ENCODE data around the gene NPW. TPM values are rescaled to one million over a fixed set of nuclear protein-coding genes. Genes with fewer than 3 reads are reported as not detected.

NPW gene
- total and polyA plus RNA-seq, 9 of the 15 experiments (the other 6 are each of a cell fraction or from before 2014, with no cell fraction given), result 0.14 to 4.0 (median 2.6) TPM; not detected in 4

GRCh38 chr16:2008009-2008526 is 11.5 kb upstream of the NPW start (continued):
- TF ChIP-seq GMEB1 (CRISPR knock-in tag; IDR thresholded peaks at IDR 0.05) (no peak), GTF2B (IDR thresholded peaks at IDR 0.05; ENCODE audit: extremely low read depth, insufficient read length) (no peak), ADNP (tag; IDR thresholded peaks at IDR 0.05) (no peak), SMAD4 (CRISPR knock-in tag; conservative IDR thresholded peaks at IDR 0.05) (peak; percentile 58), E2F5 (CRISPR knock-in tag; IDR thresholded peaks at IDR 0.05) (no peak), BRD9 (IDR thresholded peaks at IDR 0.05; ENCODE audit: low read depth, partially characterized antibody) (no peak), ZKSCAN3 (CRISPR knock-in tag; IDR thresholded peaks at IDR 0.05) (no peak), OTX1 (CRISPR knock-in tag; IDR thresholded peaks at IDR 0.05) (0 out of 2 replicates have a peak, but pooled peaks have one; percentile 11), NR4A1 (CRISPR knock-in tag; IDR thresholded peaks at IDR 0.05) (no peak), NR4A1 (tag; IDR thresholded peaks at IDR 0.05) (no peak), NCOA4 (IDR thresholded peaks at IDR 0.05; ENCODE audit: partially characterized antibody) (no peak), ZBTB12 (CRISPR knock-in tag; IDR thresholded peaks at IDR 0.05) (no peak), ZNF778 (CRISPR knock-in tag; IDR thresholded peaks at IDR 0.05) (no peak), CTBP1 (IDR thresholded peaks at IDR 0.05; ENCODE audit: borderline replicate concordance) (no peak), EHMT2 (IDR thresholded peaks at IDR 0.05) (no peak), MYBL2 (IDR thresholded peaks at IDR 0.05; ENCODE audit: low read depth) (no peak), MYBL2 (CRISPR knock-in tag; IDR thresholded peaks at IDR 0.05; ENCODE audit: borderline replicate concordance) (no peak), ZNF41 (CRISPR knock-in tag; conservative IDR thresholded peaks at IDR 0.05) (no peak), NR2C1 (IDR thresholded peaks at IDR 0.05) (no peak), NR2C1 (tag; IDR thresholded peaks at IDR 0.05) (no peak), DNMT1 (IDR thresholded peaks at IDR 0.05) (no peak), ZFP91 (CRISPR knock-in tag; IDR thresholded peaks at IDR 0.05) (no peak), HLTF (IDR thresholded peaks at IDR 0.05) (no peak), ZNF707 (CRISPR knock-in tag; conservative IDR thresholded peaks at IDR 0.05) (no peak)
- TF ChIP-seq, protein P1, sequence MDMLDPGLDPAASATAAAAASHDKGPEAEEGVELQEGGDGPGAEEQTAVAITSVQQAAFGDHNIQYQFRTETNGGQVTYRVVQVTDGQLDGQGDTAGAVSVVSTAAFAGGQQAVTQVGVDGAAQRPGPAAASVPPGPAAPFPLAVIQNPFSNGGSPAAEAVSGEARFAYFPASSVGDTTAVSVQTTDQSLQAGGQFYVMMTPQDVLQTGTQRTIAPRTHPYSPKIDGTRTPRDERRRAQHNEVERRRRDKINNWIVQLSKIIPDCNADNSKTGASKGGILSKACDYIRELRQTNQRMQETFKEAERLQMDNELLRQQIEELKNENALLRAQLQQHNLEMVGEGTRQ (CRISPR knock-in tag; IDR thresholded peaks at IDR 0.05), result peak; percentile 71

All from K562 (cell line).